Tibial nerve (tissue), 3 donors: ENCODE results near the gene DYNC1H1.

Experiments
- EP300 ChIP-seq, 2 donors: sonication (generic); formaldehyde crosslinking; IDR thresholded peaks; one replicate each; pipeline ENCODE4 v1.6.1; 2017; ENCODE audit warnings: antibody characterized with exemption in 2 of 2, mild to moderate bottlenecking in 1 of 2
- POLR2A ChIP-seq, 2 donors: fragments of 450-650 bp; IDR thresholded peaks; one replicate each; pipeline ENCODE4 v1.6.1; 2017; ENCODE audit warnings: antibody characterized with exemption in 2 of 2, mild to moderate bottlenecking in 2 of 2, moderate library complexity in 2 of 2

GRCh38 chr14:102077382-102077709 is 113.0 kb downstream of the DYNC1H1 start:
- TF ChIP-seq EP300 (IDR thresholded peaks at IDR 0.05) (no peak), POLR2A (IDR thresholded peaks at IDR 0.05) (no peak)
